Neural crest cell (in vitro differentiated cells): ENCODE measurements around the gene NIPAL4. TPM values are rescaled to one million over a fixed set of nuclear protein-coding genes. Genes with fewer than 3 reads are reported as not detected.
"Not testable (repeated sequence)": the region's sequence is repeated elsewhere in the genome, so short reads cannot be mapped to it uniquely, and the experiment has no call there.

ENCODE experiments used
- DNase-seq: peaks from one replicate; pipeline ENCODE4 v3.0.0; 2021; ENCODE audit warnings: low read depth, mixed read lengths, low spot score
- H3K27ac Mint-ChIP-seq: one replicate; pipeline ENCODE4 v1.8.0; 2021; ENCODE audit warnings: mild to moderate bottlenecking, mixed read lengths; ENCODE audit not compliant: unreplicated experiment
- H3K27me3 Mint-ChIP-seq: 2 replicates; pipeline ENCODE4 v1.8.0; 2021; ENCODE audit warnings: low read depth, mild to moderate bottlenecking, mixed read lengths
- H3K36me3 Mint-ChIP-seq: 2 replicates; pipeline ENCODE4 v1.8.0; 2021; ENCODE audit warnings: low read depth, mild to moderate bottlenecking, mixed read lengths
- H3K4me1 Mint-ChIP-seq: 2 replicates; pipeline ENCODE4 v1.8.0; 2021; ENCODE audit warnings: mixed read lengths
- H3K4me3 Mint-ChIP-seq: one replicate; pipeline ENCODE4 v1.8.0; 2021; ENCODE audit warnings: mild to moderate bottlenecking, mixed read lengths
- H3K9me3 Mint-ChIP-seq: 2 replicates; pipeline ENCODE4 v1.8.0; 2021; ENCODE audit warnings: mixed read lengths
- total RNA-seq: library from RNA; stranded (reverse); gene quantifications from 2 replicates; pipeline ENCODE4 v1.2.1, GENCODE V29; 2021
- TF ChIP-seq, protein P1 (sequence below): fragments of 200-600 bp; sonication (generic); conservative IDR thresholded peaks from 2 replicates; pipeline ENCODE4 v1.5.0; 2021; ENCODE audit warnings: antibody characterized with exemption, mild to moderate bottlenecking

Gene NIPAL4
- total RNA-seq, 1 donor from 2014 or later = not detected

GRCh38 chr5:157481666-157482065, 21.7 kb downstream of the NIPAL4 start:
- H3K27ac Mint-ChIP-seq = no peak overlapping the region
- H3K36me3 Mint-ChIP-seq = peaks cover 8% of the 10 kb centered on the region
- peaks cover 5% of the 10 kb centered on the region for H3K4me1 Mint-ChIP-seq
- peaks cover 3% of the 10 kb centered on the region for H3K9me3 Mint-ChIP-seq
- no peaks in the 10 kb centered on the region for H3K27me3 Mint-ChIP-seq
- no peak overlapping the region for H3K4me3 Mint-ChIP-seq
- TF ChIP-seq, protein P1, sequence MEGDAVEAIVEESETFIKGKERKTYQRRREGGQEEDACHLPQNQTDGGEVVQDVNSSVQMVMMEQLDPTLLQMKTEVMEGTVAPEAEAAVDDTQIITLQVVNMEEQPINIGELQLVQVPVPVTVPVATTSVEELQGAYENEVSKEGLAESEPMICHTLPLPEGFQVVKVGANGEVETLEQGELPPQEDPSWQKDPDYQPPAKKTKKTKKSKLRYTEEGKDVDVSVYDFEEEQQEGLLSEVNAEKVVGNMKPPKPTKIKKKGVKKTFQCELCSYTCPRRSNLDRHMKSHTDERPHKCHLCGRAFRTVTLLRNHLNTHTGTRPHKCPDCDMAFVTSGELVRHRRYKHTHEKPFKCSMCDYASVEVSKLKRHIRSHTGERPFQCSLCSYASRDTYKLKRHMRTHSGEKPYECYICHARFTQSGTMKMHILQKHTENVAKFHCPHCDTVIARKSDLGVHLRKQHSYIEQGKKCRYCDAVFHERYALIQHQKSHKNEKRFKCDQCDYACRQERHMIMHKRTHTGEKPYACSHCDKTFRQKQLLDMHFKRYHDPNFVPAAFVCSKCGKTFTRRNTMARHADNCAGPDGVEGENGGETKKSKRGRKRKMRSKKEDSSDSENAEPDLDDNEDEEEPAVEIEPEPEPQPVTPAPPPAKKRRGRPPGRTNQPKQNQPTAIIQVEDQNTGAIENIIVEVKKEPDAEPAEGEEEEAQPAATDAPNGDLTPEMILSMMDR = no peak
- no peak for DNase-seq

- DNase-seq, H3K4me1 Mint-ChIP-seq, H3K27me3 Mint-ChIP-seq, H3K4me3 Mint-ChIP-seq, H3K9me3 Mint-ChIP-seq, H3K27ac Mint-ChIP-seq, H3K36me3 Mint-ChIP-seq: not testable (repeated sequence)
These were observed 22.7 kb downstream of the NIPAL4 start for GRCh38 chr5:157482702-157483101.

GRCh38 chr5:157484768-157485167, 24.8 kb downstream of the NIPAL4 start:
- Mint-ChIP-seq H3K4me3 (no peak overlapping the region), H3K9me3 (peaks cover 3% of the 10 kb centered on the region), H3K4me1 (no peaks in the 10 kb centered on the region), H3K27ac (no peak overlapping the region), H3K27me3 (no peaks in the 10 kb centered on the region), H3K36me3 (peaks cover 12% of the 10 kb centered on the region)
- DNase-seq = no peak
- TF ChIP-seq, protein P1 = no peak

GRCh38 chr5:157485340-157485739, 25.3 kb downstream of the NIPAL4 start:
- H3K27me3 Mint-ChIP-seq = no peaks in the 10 kb centered on the region
- no peaks in the 10 kb centered on the region for H3K4me1 Mint-ChIP-seq
- TF ChIP-seq, protein P1 = no peak
- H3K27ac Mint-ChIP-seq = no peak overlapping the region
- peaks cover 8% of the 10 kb centered on the region for H3K36me3 Mint-ChIP-seq
- H3K9me3 Mint-ChIP-seq = peaks cover 3% of the 10 kb centered on the region
- H3K4me3 Mint-ChIP-seq = no peak overlapping the region
- no peak for DNase-seq

- H3K36me3 Mint-ChIP-seq = peaks cover 8% of the 10 kb centered on the region
- H3K4me3 Mint-ChIP-seq = no peak overlapping the region
- no peaks in the 10 kb centered on the region for H3K4me1 Mint-ChIP-seq
- H3K27me3 Mint-ChIP-seq = no peaks in the 10 kb centered on the region
- no peak for DNase-seq
- TF ChIP-seq, protein P1 = no peak
- H3K27ac Mint-ChIP-seq = no peak overlapping the region
- peaks cover 3% of the 10 kb centered on the region for H3K9me3 Mint-ChIP-seq
These were observed 25.8 kb downstream of the NIPAL4 start for GRCh38 chr5:157485811-157486210.

GRCh38 chr5:157486221-157486681, 26.2 kb downstream of the NIPAL4 start:
- peaks cover 3% of the 10 kb centered on the region for H3K9me3 Mint-ChIP-seq
- H3K27ac Mint-ChIP-seq = peak overlapping the region; percentile 35

More at GRCh38 chr5:157486221-157486681, 26.2 kb downstream of the NIPAL4 start:
- H3K4me1 Mint-ChIP-seq = no peaks in the 10 kb centered on the region
- H3K4me3 Mint-ChIP-seq = no peak overlapping the region
- H3K27me3 Mint-ChIP-seq = no peaks in the 10 kb centered on the region
- TF ChIP-seq, protein P1 = no peak
- DNase-seq = no peak
- peaks cover 8% of the 10 kb centered on the region for H3K36me3 Mint-ChIP-seq
